Measurements from ENCODE around the gene YAE1.

Gene YAE1

GRCh38 chr7:39557911-39558310, 8.3 kb upstream of the YAE1 start:
- DNase-seq: no peak

GRCh38 chr7:39560408-39560807, 5.8 kb upstream of the YAE1 start:
- DNase-seq: no peak

DNA sequence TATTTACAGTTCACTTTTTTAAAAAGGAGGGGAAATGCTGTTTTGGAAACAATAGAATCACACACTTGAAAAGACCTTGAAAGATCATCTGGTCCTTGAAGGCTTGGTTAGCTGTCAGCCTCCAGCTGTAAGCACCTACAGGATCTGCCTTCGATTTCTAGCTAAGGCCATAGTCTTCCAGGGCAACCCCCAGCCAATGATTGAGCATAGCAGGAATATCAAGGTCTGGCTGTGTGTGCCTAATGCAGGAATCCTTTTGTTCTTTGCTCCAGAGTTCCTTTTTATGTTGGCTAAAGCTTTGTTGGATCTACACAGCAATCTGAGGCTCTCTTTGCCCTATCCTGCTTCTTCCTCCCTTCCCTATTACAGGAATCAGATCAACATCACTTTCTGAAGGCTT, 5.2 kb upstream of the YAE1 start:
- DNase-seq: no peak

DNA sequence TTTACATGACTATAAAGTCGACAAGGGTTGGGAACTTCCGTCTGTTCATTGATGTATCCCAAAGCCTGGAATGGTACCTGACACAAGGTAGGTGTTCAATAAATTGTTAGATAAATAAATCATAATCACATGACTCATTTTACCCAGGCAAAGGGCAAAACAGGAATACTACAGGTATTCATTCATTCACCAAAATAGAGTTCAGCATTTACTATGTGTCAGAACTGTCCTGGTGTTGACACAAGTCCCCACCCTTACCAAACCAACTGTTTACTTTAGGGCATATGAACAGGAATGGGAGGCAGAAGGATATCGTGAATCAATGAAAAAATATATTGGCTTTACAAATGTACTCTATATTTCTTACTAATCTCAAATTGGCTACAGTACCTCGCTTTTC, 666 bp upstream of the YAE1 start:
- DNase-seq: peak; percentile 21

GRCh38 chr7:39567294-39567693, 1.1 kb downstream of the YAE1 start:
- DNase-seq: no peak

DNA sequence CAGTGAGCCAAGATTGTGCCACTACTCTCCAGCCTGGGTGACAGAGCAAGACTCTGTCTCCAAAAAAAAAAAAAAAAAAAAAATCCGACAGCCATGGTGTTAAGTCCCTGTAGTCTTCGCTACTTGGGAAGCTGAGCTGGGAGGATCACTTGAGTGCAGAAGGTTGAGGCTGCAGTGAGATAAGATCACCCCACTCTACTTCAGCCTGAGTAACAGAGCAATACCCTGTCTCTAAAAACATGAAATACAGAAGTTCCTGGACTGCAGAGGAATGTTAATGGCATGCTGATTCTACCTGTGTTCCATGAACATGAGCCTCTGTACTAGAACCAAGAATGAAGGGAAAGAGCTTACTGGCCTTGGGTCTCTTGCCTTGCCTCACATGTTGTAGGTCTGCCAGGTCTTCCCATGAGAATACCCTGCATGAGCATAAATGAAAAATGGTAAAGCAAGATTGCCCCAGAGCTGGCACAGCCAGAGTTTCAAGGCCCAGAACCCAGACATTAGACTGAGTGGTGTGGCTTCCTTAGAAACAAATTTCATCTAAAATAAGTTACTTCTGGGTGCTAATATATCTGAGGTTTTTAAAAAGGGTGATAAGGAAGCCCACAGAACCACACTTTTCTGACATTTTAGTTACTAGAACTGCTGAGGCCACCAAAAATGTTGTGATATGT, 8.6 kb downstream of the YAE1 start:
- no peak for DNase-seq

DNA sequence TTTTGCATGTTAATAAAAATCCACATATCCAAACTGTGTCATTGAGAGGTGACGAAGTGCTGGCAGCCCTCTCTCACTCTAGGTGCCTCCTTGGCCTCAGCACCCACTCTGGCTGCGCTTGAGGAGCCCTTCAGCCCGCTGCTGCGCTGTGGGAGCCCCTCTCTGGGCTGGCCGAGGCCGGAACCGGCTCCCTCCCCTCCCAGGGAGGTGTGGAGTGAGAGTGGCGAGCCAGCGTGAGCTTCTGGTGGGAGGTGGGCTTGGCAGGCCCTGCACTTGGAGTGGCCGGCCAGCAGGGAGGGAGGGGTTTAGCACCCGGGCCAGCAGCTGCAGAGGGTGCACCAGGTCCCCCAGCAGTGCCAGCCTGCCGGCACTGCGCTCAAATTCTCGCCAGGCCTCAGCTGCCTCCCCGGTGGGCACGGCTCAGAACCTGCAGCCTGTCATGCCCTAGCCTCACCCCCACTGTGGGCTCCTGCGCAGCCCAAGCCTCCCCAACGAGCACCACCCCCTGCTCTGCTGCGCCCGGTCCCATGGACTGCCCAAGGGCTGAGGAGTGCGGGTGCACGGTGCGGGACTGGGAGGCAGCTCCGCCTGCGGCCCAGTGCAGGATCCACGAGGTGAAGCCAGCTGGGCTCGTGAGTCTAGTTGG, 11.1 kb downstream of the YAE1 start:
- no peak for DNase-seq

DNA sequence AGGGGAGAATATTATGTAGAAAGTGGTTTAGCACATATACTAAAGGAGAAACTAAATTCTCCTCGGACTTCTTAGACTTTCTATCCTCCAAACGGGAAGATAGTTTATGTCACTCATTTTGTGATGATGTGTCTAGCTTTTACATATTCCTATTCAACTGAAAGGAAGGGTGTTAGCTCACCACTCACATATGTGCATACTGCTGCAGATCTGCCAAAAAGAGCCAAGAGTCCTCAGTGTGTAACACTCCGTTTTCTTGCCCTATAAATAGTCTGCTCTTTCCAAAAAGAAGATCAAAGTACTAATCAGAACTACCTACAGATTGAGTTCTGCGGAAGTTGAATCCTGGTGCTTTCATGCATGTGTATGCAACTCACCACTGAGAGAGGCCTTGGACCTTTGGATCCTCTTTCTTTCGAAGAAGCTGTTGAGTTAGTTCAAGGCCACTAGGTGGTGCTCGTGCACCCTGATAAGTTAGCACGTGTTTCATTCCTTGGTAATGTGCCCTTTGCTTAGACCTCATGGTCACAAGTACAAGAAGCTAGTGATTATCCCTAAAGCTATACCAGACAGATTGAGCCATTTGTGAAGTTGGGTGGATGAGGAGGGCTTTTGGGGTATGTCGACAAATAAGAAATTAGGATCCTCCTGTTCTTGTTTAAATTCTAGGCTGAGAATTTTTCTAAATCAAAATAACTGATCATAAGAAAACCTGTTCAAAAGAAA, 14.1 kb downstream of the YAE1 start:
- peak; percentile 82 for DNase-seq

GRCh38 chr7:39582536-39582935, 16.3 kb downstream of the YAE1 start:
- DNase-seq: no peak

GRCh38 chr7:39583539-39583938, 17.3 kb downstream of the YAE1 start:
- no peak for DNase-seq

- no peak for DNase-seq
Measured at GRCh38 chr7:39587393-39587792, 21.2 kb downstream of the YAE1 start.

- no peak for DNase-seq
Measured at GRCh38 chr7:39588416-39588815, 22.2 kb downstream of the YAE1 start.

GRCh38 chr7:39589323-39590111, 23.3 kb downstream of the YAE1 start:
- DNase-seq: no peak

DNA sequence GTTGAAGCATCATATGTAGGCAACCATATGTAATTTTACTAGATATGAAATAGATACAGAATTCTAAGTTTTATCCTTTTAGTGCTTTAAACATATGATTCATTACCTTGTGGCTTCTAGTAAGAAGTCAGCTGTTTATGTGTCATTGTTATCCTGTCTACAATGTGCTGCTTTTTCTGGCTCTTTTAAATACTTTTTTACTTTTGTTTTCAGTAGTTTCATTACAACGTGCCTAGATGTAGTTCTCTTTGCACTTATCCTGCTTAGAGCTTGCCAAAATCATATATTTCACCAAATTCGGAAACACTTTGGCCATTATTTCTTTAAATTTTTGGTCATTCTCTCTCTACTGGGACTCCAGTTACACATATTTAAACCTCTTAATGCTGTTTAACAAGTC, 26.4 kb downstream of the YAE1 start:
- no peak for DNase-seq

- peak; percentile 17 for DNase-seq
Measured at GRCh38 chr7:39594988-39595620, 28.9 kb downstream of the YAE1 start.

DNA sequence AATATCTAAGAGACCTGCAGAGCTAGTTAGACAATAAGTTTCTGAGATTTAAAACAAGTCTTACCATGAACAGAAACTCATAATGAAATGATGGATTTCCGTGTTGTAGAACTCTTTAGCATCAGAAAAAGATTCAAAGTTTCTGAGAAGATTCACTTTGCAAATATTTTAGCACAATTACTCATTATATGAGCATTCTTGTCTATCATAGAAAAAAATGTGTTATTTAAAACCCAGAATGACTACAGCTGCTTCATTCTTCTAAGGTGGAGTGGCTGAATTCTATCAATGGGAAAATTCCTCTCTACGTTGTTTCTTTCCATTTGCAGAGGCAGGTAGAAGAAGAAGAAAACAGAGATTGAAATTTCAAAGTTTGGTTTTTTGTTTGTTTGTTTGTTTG, 36.1 kb downstream of the YAE1 start:
- no peak for DNase-seq

GRCh38 chr7:39603924-39604323, 37.7 kb downstream of the YAE1 start:
- DNase-seq: no peak

- DNase-seq: no peak
Measured at GRCh38 chr7:39605087-39605486, 38.9 kb downstream of the YAE1 start.

DNA sequence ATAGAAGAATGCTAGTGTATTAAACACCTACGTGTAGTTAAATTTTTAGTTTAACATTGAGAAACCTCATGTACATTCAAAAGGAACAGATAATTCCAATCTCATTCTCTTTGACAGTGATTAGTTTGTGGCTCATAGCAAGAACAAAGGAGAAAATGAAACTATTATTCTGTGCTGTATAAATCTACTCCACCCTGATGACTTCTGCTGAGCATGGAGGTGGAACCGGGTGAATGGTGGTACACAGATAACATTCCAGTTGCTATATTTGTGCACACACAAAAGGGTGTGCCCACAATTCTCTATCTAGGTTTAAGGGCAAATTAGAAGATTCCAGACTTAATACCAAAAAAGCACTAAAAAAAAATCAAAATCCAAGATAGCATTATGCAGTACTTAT, 40.1 kb downstream of the YAE1 start:
- no peak for DNase-seq

DNA sequence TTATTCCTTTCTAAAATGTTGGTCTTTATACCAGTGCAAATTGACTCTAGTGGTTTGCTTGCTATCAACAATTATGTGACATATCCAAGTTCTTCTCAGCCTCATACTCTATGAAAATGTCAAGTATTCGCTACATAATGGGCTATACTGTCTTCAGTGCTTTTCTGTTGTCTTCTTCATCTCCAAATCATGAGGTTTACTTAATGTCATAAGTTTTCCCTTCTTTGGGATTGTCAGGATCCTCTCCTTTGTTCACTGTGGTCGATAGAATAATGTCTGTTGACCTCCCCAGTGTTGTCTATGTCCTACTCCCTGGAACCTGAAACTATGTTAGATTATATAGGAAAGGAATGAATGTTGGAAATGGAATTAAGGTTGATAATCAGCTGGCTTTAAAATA, 40.7 kb downstream of the YAE1 start:
- no peak for DNase-seq

DNA sequence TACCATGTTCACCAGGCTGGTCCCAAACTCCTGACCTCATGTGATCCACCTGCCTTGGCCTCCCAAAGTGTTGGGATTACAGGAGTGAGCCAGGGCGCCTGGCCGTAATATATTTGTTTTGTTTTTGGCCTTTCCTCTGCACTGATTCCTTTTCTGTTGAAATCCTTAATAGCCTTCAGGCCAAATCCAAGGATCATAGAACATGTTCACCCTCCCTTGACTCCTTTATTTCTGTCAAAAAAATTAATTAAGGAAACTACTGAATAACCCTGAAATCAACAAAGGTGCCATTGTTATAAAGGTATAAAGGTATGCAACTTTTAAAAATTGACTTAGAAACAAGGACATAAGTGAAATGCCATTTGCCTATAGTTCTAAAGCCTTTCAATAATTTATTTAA, 41.7 kb downstream of the YAE1 start:
- DNase-seq: no peak

- no peak for DNase-seq
Measured at GRCh38 chr7:39608278-39608677, 42.1 kb downstream of the YAE1 start.

All from SHP77 treated with DMSO at 0.1 percent for 48 hours (cell line).